ENCODE measurements around the gene TMEM170A.
"Not testable (repeated sequence)": the region's sequence is repeated elsewhere in the genome, so short reads cannot be mapped to it uniquely, and the experiment has no call there.

TMEM170A gene

GRCh38 chr16:75460446-75460845 lies 4.0 kb downstream of the TMEM170A start:
- no peak for DNase-seq (ENCODE audit: low spot score)
- in situ Hi-C loops (cut with MboI; ENCODE audit: low sequenced_read_pairs, unreplicated experiment) = loop anchor here (25.0 kb wide), 1 partner anchor 1727 kb away; the partner anchor contains the start of genes MON1B and SYCE1L
- TF ChIP-seq CTCF (IDR thresholded peaks at IDR 0.05; ENCODE audit: borderline replicate concordance, control extremely low read depth, extremely low read depth, insufficient read depth, missing control alignments) = no peak

GRCh38 chr16:75459691-75460090 lies 4.8 kb downstream of the TMEM170A start:
- DNase-seq (ENCODE audit: low spot score) = no peak
- TF ChIP-seq CTCF (IDR thresholded peaks at IDR 0.05; ENCODE audit: borderline replicate concordance, control extremely low read depth, extremely low read depth, insufficient read depth, missing control alignments) = no peak
- in situ Hi-C loops (cut with MboI; ENCODE audit: low sequenced_read_pairs, unreplicated experiment) = loop anchor here (25.0 kb wide), 1 partner anchor 1728 kb away; the partner anchor contains the start of genes MON1B and SYCE1L

- in situ Hi-C loops (cut with MboI; ENCODE audit: low sequenced_read_pairs, unreplicated experiment) = loop anchor here (25.0 kb wide), 1 partner anchor 1729 kb away; the partner anchor contains the start of genes MON1B and SYCE1L
- no peak for TF ChIP-seq CTCF (IDR thresholded peaks at IDR 0.05; ENCODE audit: borderline replicate concordance, control extremely low read depth, extremely low read depth, insufficient read depth, missing control alignments)
- DNase-seq (ENCODE audit: low spot score) = no peak
Measured at GRCh38 chr16:75458439-75458838, 6.0 kb downstream of the TMEM170A start.

- no peak for DNase-seq (ENCODE audit: low spot score)
- in situ Hi-C loops (cut with MboI; ENCODE audit: low sequenced_read_pairs, unreplicated experiment) = loop anchor here (25.0 kb wide), 1 partner anchor 1729 kb away; the partner anchor contains the start of genes MON1B and SYCE1L
- TF ChIP-seq CTCF (IDR thresholded peaks at IDR 0.05; ENCODE audit: borderline replicate concordance, control extremely low read depth, extremely low read depth, insufficient read depth, missing control alignments) = no peak
Measured at GRCh38 chr16:75458029-75458428, 6.5 kb downstream of the TMEM170A start.

- TF ChIP-seq CTCF (IDR thresholded peaks at IDR 0.05; ENCODE audit: borderline replicate concordance, control extremely low read depth, extremely low read depth, insufficient read depth, missing control alignments) = no peak
- DNase-seq (ENCODE audit: low spot score) = no peak
- in situ Hi-C loops (cut with MboI; ENCODE audit: low sequenced_read_pairs, unreplicated experiment) = loop anchor here (25.0 kb wide), 1 partner anchor 1730 kb away; the partner anchor contains the start of genes MON1B and SYCE1L
Measured at GRCh38 chr16:75457485-75458021, 6.9 kb downstream of the TMEM170A start.

GRCh38 chr16:75456971-75457370 lies 7.5 kb downstream of the TMEM170A start:
- in situ Hi-C loops (cut with MboI; ENCODE audit: low sequenced_read_pairs, unreplicated experiment) = loop anchor here (25.0 kb wide), 1 partner anchor 1730 kb away; the partner anchor contains the start of genes MON1B and SYCE1L
- TF ChIP-seq CTCF (IDR thresholded peaks at IDR 0.05; ENCODE audit: borderline replicate concordance, control extremely low read depth, extremely low read depth, insufficient read depth, missing control alignments) = no peak

GRCh38 chr16:75456486-75456885 lies 8.0 kb downstream of the TMEM170A start:
- not testable (repeated sequence) for DNase-seq (ENCODE audit: low spot score)
- in situ Hi-C loops (cut with MboI; ENCODE audit: low sequenced_read_pairs, unreplicated experiment) = loop anchor here (25.0 kb wide), 1 partner anchor 1731 kb away; the partner anchor contains the start of genes MON1B and SYCE1L

More at GRCh38 chr16:75456971-75457370, 7.5 kb downstream of the TMEM170A start:
- no peak for DNase-seq (ENCODE audit: low spot score)
